ENCODE data around the gene TEX48.

Gene TEX48

GRCh38 chr9:114722081-114722621 is 40.2 kb upstream of the TEX48 start:
- TF ChIP-seq CTCF (IDR thresholded peaks at IDR 0.05) = no peak

GRCh38 chr9:114721491-114722079 is 39.6 kb upstream of the TEX48 start:
- TF ChIP-seq CTCF (IDR thresholded peaks at IDR 0.05) = no peak

- no peak for TF ChIP-seq CTCF (IDR thresholded peaks at IDR 0.05)
These were observed 38.2 kb upstream of the TEX48 start for GRCh38 chr9:114720086-114720676.

GRCh38 chr9:114719290-114719689 is 37.3 kb upstream of the TEX48 start:
- TF ChIP-seq CTCF (IDR thresholded peaks at IDR 0.05) = no peak

DNA sequence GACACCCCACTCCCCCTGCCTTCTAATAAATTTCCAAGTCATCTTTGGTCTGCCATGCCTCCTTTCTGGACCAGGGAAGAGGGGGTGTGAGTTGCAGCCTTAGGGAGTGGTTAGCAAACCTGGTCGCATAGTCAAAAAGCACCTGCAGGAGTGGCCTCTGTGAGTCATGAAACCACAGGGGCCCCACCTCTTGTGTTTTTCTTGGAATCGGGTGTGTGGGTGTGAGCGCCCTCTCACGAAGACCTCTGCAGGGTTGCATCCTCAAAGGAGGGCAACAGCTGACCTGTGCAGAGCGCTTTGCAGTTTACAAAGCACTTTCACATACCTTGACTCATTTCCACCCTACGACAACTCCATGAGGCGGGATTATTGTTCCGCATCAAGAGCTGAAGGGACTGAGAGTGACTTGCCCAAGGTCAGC is 36.8 kb upstream of the TEX48 start:
- TF ChIP-seq CTCF (IDR thresholded peaks at IDR 0.05) = no peak

GRCh38 chr9:114717908-114718486 is 36.0 kb upstream of the TEX48 start:
- TF ChIP-seq CTCF (IDR thresholded peaks at IDR 0.05) = no peak

- no peak for TF ChIP-seq CTCF (IDR thresholded peaks at IDR 0.05)
These were observed 27.6 kb upstream of the TEX48 start for GRCh38 chr9:114709636-114710035.
